ENCODE measurements around the gene PXYLP1. TPM values are rescaled to one million over a fixed set of nuclear protein-coding genes. Genes with fewer than 3 reads are reported as not detected.
A peak's percentile ranks its signal among the peaks of the same experiment; 100 is the strongest.

The PXYLP1 gene
- total RNA-seq, 1 experiment from 2014 or later: 4.1 TPM

DNA sequence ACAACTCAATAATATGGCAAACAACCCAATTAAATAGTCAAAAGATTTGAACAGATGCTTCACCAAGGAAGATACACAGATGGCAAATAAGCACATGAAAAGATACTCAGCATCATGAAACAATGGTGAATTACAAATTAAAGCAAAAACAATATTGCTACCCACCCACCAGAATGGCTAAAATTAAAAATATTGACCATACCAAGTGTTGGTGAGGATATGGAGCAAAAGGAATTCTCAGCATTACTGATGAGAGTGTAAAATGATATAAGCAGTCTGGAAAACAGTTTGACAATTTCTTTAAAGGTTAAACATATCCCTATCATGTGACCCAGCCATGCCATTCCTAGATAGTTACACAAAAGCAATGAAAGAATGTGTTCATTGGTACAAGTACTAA is 5.7 kb upstream of the PXYLP1 start:
- in situ Hi-C loops (cut with HindIII; ENCODE audit: low pct_unique_long_range_greater_than_20kb, low sequenced_read_pairs): no loop called here
- DNase-seq (ENCODE audit: low read depth): no peak

- DNase-seq (ENCODE audit: low read depth): no peak
- in situ Hi-C loops (cut with HindIII; ENCODE audit: low pct_unique_long_range_greater_than_20kb, low sequenced_read_pairs): no loop called here
These were observed 4.4 kb upstream of the PXYLP1 start for GRCh38 chr3:141227216-141227615.

GRCh38 chr3:141227752-141228151 is 3.9 kb upstream of the PXYLP1 start:
- no peak for DNase-seq (ENCODE audit: low read depth)
- in situ Hi-C loops (cut with HindIII; ENCODE audit: low pct_unique_long_range_greater_than_20kb, low sequenced_read_pairs): no loop called here

- in situ Hi-C loops (cut with HindIII; ENCODE audit: low pct_unique_long_range_greater_than_20kb, low sequenced_read_pairs): no loop called here
- DNase-seq (ENCODE audit: low read depth): no peak
These were observed 3.2 kb upstream of the PXYLP1 start for GRCh38 chr3:141228395-141228794.

DNA sequence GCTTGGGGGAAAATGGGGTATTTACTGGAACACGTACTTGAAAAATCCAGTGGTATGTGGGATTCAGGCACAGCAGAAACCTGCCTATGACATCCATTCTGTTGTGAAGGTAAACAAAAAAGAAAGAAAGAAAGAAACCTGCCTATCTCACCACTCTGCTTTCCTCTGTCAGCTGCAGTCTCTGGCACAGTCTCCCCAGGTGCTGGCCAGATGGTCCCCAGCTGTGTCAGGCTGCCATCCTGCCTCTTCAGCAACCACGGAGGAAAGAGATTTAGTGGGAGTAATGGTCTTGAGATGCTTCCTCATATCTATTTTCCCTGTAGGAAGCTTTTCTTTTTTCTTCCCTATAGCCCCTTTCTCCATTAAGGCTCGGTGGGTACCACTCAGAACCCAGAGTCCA is 2.5 kb upstream of the PXYLP1 start:
- in situ Hi-C loops (cut with HindIII; ENCODE audit: low pct_unique_long_range_greater_than_20kb, low sequenced_read_pairs): no loop called here
- no peak for DNase-seq (ENCODE audit: low read depth)

DNA sequence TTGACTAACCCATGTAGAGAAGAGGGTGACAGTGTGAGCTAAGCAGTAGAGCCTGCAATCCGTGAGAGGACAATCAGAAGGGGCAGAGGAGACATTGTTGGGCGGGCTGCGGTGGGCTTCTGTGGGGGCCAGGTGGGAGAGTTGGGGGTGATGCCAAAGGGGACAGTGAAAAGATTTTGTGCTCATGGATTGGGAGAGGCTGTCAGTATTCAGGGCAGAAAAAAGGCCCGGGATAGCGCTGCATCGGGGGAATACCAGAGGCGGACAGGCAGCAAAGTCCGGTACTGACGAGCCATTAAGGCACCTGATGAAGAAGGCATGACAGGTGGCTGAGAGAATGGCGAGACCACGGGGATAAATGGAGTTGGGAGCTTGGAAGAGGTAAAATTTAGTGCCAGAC is 1.3 kb upstream of the PXYLP1 start:
- in situ Hi-C loops (cut with HindIII; ENCODE audit: low pct_unique_long_range_greater_than_20kb, low sequenced_read_pairs): no loop called here

GRCh38 chr3:141231952-141232823 is 563 bp downstream of the PXYLP1 start:
- in situ Hi-C loops (cut with HindIII; ENCODE audit: low pct_unique_long_range_greater_than_20kb, low sequenced_read_pairs): no loop called here
- peak; percentile 14 for DNase-seq (ENCODE audit: low read depth)

More for the DNA sequence above, 1.3 kb upstream of the PXYLP1 start:
- DNase-seq (ENCODE audit: low read depth): no peak

- no peak for DNase-seq (ENCODE audit: low read depth)
These were observed 2.0 kb downstream of the PXYLP1 start for GRCh38 chr3:141233457-141234161.

GRCh38 chr3:141234283-141234682 is 2.7 kb downstream of the PXYLP1 start:
- in situ Hi-C loops (cut with HindIII; ENCODE audit: low pct_unique_long_range_greater_than_20kb, low sequenced_read_pairs): no loop called here
- DNase-seq (ENCODE audit: low read depth): no peak

More at GRCh38 chr3:141233457-141234161, 2.0 kb downstream of the PXYLP1 start:
- in situ Hi-C loops (cut with HindIII; ENCODE audit: low pct_unique_long_range_greater_than_20kb, low sequenced_read_pairs): no loop called here

DNA sequence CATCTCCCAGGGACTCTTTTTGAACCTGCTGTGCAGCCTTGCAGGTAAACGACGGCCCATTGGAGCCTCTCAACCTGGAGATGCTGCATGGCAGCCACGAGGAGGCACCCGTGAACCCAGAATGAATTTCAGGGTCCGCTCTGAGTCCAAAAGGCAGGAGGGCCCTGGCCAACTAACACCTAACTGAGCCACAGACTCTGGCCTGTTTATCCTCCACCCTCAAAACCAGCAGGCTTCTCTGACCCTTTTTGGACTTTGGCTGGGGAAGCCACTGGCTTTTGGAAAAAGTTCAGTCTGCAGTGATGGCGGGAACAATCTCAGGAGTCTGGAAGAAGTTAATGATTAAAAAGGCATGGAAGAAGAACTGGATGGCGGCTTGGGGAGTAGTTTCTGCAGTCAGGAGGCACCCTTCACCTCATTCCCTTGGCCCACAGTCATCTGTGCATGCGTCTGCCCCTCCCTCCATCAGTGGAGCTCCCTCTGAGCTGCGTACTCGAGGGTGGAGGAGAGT is 4.1 kb downstream of the PXYLP1 start:
- in situ Hi-C loops (cut with HindIII; ENCODE audit: low pct_unique_long_range_greater_than_20kb, low sequenced_read_pairs): no loop called here
- DNase-seq (ENCODE audit: low read depth): no peak

GRCh38 chr3:141236361-141236760 is 4.7 kb downstream of the PXYLP1 start:
- in situ Hi-C loops (cut with HindIII; ENCODE audit: low pct_unique_long_range_greater_than_20kb, low sequenced_read_pairs): no loop called here

GRCh38 chr3:141237701-141238521 is 6.3 kb downstream of the PXYLP1 start:
- in situ Hi-C loops (cut with HindIII; ENCODE audit: low pct_unique_long_range_greater_than_20kb, low sequenced_read_pairs): no loop called here
- DNase-seq (ENCODE audit: low read depth): no peak

More at GRCh38 chr3:141236361-141236760, 4.7 kb downstream of the PXYLP1 start:
- DNase-seq (ENCODE audit: low read depth): no peak

DNA sequence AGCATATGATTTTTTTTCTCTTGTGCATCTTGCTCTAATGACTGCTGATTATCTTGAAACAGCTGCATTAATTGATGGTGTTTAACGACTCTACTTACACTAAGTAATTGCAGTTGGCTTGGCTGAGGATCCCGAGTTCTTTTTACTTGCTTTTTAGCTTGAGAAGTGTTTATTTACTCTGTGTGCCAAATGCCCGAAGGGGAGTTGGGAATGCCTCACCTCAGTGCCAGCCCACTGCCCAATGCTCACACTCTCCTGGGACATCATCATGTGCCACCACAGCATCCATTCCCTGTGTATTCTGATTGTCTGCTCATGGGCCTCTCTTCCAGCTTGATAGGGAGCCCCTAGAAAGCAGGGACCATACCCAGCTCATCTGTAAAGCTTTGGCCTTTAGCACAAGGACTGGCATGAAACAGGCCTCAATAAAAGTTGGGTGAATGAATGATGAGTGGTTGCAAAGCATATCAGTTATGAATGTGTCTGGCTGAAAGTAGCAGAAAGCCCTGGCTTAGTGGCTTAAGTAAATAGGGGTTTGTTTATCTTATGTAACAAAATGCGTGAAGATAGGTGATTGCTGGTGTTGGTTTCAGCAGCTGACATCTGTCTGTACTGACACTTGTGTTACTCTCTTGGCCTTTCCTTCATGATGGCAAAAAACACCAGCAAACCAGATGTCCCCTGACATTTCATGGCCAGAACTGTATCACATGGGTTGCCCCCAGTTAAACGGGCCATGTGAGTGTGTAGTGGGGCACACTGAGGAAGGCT is 8.1 kb downstream of the PXYLP1 start:
- no peak for DNase-seq (ENCODE audit: low read depth)
- in situ Hi-C loops (cut with HindIII; ENCODE audit: low pct_unique_long_range_greater_than_20kb, low sequenced_read_pairs): no loop called here

- in situ Hi-C loops (cut with HindIII; ENCODE audit: low pct_unique_long_range_greater_than_20kb, low sequenced_read_pairs): no loop called here
- DNase-seq (ENCODE audit: low read depth): no peak
These were observed 8.7 kb downstream of the PXYLP1 start for GRCh38 chr3:141240286-141240685.

DNA sequence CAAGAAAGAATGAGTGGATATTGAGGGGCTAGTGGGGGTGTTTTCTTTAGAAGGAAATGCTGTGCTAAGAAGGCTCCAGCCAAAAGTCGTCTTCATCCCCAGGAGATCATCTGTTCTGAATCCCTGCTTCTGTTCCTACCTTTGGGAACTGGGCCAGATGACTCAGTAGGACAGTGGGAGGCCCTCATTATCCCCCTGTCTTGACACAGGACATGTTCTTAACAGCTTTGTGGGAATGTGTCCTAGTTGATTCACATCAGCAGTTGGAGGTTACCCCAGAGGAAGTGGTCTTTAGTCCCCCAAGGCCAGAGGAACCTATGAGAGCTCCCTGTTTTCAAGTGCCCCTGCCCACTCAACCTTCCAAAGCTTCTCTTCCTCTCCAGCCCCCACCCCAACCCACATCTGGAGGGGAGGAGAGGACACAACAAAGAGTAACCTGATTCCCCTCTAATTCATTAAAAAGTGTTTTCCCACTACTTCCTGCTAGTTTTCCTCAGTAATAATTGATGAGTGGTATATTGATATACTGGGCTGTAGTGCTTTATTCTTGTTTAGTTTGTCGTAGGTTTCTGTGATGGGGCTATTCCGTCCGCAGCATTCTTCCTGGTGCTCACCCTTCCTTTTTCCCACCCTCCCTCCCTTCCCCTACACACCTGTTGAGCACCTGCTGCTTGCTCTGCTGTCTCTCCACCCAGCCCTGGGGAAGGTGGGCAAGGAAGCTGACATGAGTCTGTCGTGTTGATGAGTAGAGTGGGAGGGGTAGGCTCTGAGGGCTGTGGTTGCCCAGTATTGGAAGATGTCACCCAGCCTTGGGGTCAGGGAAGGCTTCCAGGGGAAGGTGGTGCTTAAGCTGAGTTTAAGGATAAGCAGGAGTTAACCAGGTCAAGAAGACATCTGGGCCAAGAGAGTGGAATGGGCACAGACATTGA is 9.3 kb downstream of the PXYLP1 start:
- in situ Hi-C loops (cut with HindIII; ENCODE audit: low pct_unique_long_range_greater_than_20kb, low sequenced_read_pairs): no loop called here
- no peak for DNase-seq (ENCODE audit: low read depth)

DNA sequence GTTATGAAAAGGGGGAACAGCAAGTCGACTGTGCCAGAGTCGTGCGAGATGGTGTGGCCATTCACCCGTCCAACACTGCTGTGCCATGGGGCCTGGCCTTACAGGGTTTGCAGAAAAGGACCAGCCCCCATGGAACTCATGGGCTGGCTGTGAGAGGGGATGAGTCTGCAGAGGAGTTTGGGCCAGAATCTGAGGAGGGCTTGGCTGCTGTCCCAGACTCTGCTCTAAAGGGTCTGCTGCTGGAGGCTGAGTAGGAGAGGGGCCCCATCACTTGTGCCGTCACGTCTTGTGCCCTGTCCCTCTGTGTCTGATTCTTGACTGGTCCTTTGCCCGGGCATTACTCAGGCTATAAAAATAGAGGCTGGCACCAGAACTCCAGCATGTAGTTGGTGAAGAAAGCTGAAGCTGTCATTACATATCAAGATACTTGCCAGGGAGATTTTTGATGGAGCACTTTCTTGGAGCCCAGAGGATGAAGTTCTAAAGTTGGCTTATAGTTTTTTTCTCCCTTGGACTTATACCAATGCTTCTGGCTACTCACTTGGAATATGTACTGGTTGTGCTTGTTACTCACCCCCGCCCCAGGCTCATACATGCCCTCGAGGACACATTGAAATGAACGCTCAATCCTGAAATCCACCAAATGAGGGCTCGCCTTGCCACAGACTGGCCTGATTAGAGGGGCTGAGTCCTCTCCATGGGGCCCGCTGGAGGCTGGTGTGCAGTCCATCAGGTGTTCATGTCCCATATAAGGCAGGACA is 10.2 kb downstream of the PXYLP1 start:
- no peak for DNase-seq (ENCODE audit: low read depth)

More for the DNA sequence above, 10.2 kb downstream of the PXYLP1 start:
- in situ Hi-C loops (cut with HindIII; ENCODE audit: low pct_unique_long_range_greater_than_20kb, low sequenced_read_pairs): no loop called here
